ENCODE data around the gene CLEC1B.

Gene CLEC1B

GRCh38 chr12:9973949-9974348 is 25.0 kb downstream of the CLEC1B start:
- no peaks in the 10 kb centered on the region for H3K4me1 ChIP-seq (ENCODE audit: low read length)
- no peak overlapping the region for H3K4me2 ChIP-seq (ENCODE audit: low read depth, low read length)
- no peaks in the 10 kb centered on the region for H4K20me1 ChIP-seq (ENCODE audit: insufficient read depth, low read length)
- H3K27me3 ChIP-seq (replicated peaks; ENCODE audit: insufficient read depth, low read length) = no peaks in the 10 kb centered on the region
- no peak overlapping the region for H3K4me3 ChIP-seq (ENCODE audit: low read length)
- no peak overlapping the region for H3K9ac ChIP-seq (ENCODE audit: low read length)
- H3K79me2 ChIP-seq (ENCODE audit: low read length) = no peaks in the 10 kb centered on the region
- no peak for DNase-seq
- H3K27ac ChIP-seq (ENCODE audit: low read length) = no peak overlapping the region
- no peaks in the 10 kb centered on the region for H3F3A ChIP-seq (ENCODE audit: insufficient read depth, low read length)
- H2AFZ ChIP-seq (ENCODE audit: low read length) = no peak overlapping the region
- no peak for TF ChIP-seq EZH2 (optimal IDR thresholded peaks at IDR 0.05; ENCODE audit: low read depth, low read length)
- no peak for TF ChIP-seq CTCF (IDR thresholded peaks at IDR 0.05; ENCODE audit: low read length)
- no peak for TF ChIP-seq EZH2phosphoT487 (IDR thresholded peaks at IDR 0.05; ENCODE audit: low read length)
- H3K9me3 ChIP-seq (replicated peaks; ENCODE audit: insufficient read depth, low read length) = no peaks in the 10 kb centered on the region
- no peaks in the 10 kb centered on the region for H3K9me2 ChIP-seq (replicated peaks; ENCODE audit: insufficient read depth, low read length)
- H3K36me3 ChIP-seq (replicated peaks; ENCODE audit: insufficient read depth, low read length) = no peaks in the 10 kb centered on the region

- no peak for TF ChIP-seq EZH2 (optimal IDR thresholded peaks at IDR 0.05; ENCODE audit: low read depth, low read length)
- TF ChIP-seq EZH2phosphoT487 (IDR thresholded peaks at IDR 0.05; ENCODE audit: low read length) = no peak
- TF ChIP-seq CTCF (IDR thresholded peaks at IDR 0.05; ENCODE audit: low read length) = no peak
- Histone ChIP-seq H3K36me3 (replicated peaks; ENCODE audit: insufficient read depth, low read length) (no peaks in the 10 kb centered on the region), H3K9me3 (replicated peaks; ENCODE audit: insufficient read depth, low read length) (no peaks in the 10 kb centered on the region), H3F3A (ENCODE audit: insufficient read depth, low read length) (no peaks in the 10 kb centered on the region), H3K9ac (ENCODE audit: low read length) (no peak within 1 kb of the TSS), H3K27ac (ENCODE audit: low read length) (no peak within 1 kb of the TSS), H4K20me1 (ENCODE audit: insufficient read depth, low read length) (no peaks in the 10 kb centered on the region), H3K4me1 (ENCODE audit: low read length) (no peaks in the 10 kb centered on the region), H3K27me3 (replicated peaks; ENCODE audit: insufficient read depth, low read length) (no peaks in the 10 kb centered on the region), H2AFZ (ENCODE audit: low read length) (no peak within 1 kb of the TSS), H3K4me3 (ENCODE audit: low read length) (no peak within 1 kb of the TSS), H3K9me2 (replicated peaks; ENCODE audit: insufficient read depth, low read length) (no peaks in the 10 kb centered on the region), H3K4me2 (ENCODE audit: low read depth, low read length) (no peak within 1 kb of the TSS), H3K79me2 (ENCODE audit: low read length) (no peaks in the 10 kb centered on the region)
- DNase-seq = no peak
Measured at GRCh38 chr12:9971181-9971580, 27.7 kb downstream of the CLEC1B start, which contains the start of gene CLEC12A. CLEC12A (plus strand) TSS chr12:9971409; CDS start chr12:9971597, 188 bp downstream.

- no peaks in the 10 kb centered on the region for H4K20me1 ChIP-seq (ENCODE audit: insufficient read depth, low read length)
- no peaks in the 10 kb centered on the region for H3K79me2 ChIP-seq (ENCODE audit: low read length)
- TF ChIP-seq EZH2phosphoT487 (IDR thresholded peaks at IDR 0.05; ENCODE audit: low read length) (no peak), CTCF (IDR thresholded peaks at IDR 0.05; ENCODE audit: low read length) (no peak), EZH2 (optimal IDR thresholded peaks at IDR 0.05; ENCODE audit: low read depth, low read length) (no peak)
- no peak for DNase-seq
- no peak overlapping the region for H3K27ac ChIP-seq (ENCODE audit: low read length)
- H3K27me3 ChIP-seq (replicated peaks; ENCODE audit: insufficient read depth, low read length) = no peaks in the 10 kb centered on the region
- H3K4me1 ChIP-seq (ENCODE audit: low read length) = no peaks in the 10 kb centered on the region
- no peaks in the 10 kb centered on the region for H3F3A ChIP-seq (ENCODE audit: insufficient read depth, low read length)
- H3K9me2 ChIP-seq (replicated peaks; ENCODE audit: insufficient read depth, low read length) = no peaks in the 10 kb centered on the region
- no peak overlapping the region for H3K4me3 ChIP-seq (ENCODE audit: low read length)
- H3K9me3 ChIP-seq (replicated peaks; ENCODE audit: insufficient read depth, low read length) = no peaks in the 10 kb centered on the region
- H3K36me3 ChIP-seq (replicated peaks; ENCODE audit: insufficient read depth, low read length) = no peaks in the 10 kb centered on the region
- H3K4me2 ChIP-seq (ENCODE audit: low read depth, low read length) = no peak overlapping the region
- H3K9ac ChIP-seq (ENCODE audit: low read length) = no peak overlapping the region
- no peak overlapping the region for H2AFZ ChIP-seq (ENCODE audit: low read length)
Measured at GRCh38 chr12:9969673-9970072, 29.2 kb downstream of the CLEC1B start.
